Smooth muscle cell of the brain vasculature (primary cell): ENCODE results near the gene RTN4R.

ENCODE experiments used
- DNase-seq: peaks from one replicate; pipeline ENCODE4 v3.0.0-alpha.2; 2012; ENCODE audit warnings: low read depth, low spot score

Gene RTN4R

GRCh38 chr22:20257212-20258020 lies 10.7 kb downstream of the RTN4R start:
- DNase-seq, result no peak

- no peak for DNase-seq
These were observed 11.4 kb downstream of the RTN4R start for GRCh38 chr22:20256551-20257211.

- no peak for DNase-seq
These were observed 12.1 kb downstream of the RTN4R start for GRCh38 chr22:20256027-20256426.

- no peak for DNase-seq
These were observed 12.9 kb downstream of the RTN4R start for GRCh38 chr22:20254975-20255946.

GRCh38 chr22:20253161-20253560 lies 15.0 kb downstream of the RTN4R start:
- DNase-seq, result no peak

- DNase-seq, result no peak
These were observed 16.1 kb downstream of the RTN4R start for GRCh38 chr22:20251981-20252380.

GRCh38 chr22:20251491-20251890 lies 16.6 kb downstream of the RTN4R start:
- DNase-seq, result no peak

- no peak for DNase-seq
These were observed 18.2 kb downstream of the RTN4R start for GRCh38 chr22:20249797-20250354.

GRCh38 chr22:20248461-20248978 lies 19.6 kb downstream of the RTN4R start:
- no peak for DNase-seq

GRCh38 chr22:20247608-20248171 lies 20.4 kb downstream of the RTN4R start:
- no peak for DNase-seq

GRCh38 chr22:20247010-20247505 lies 21.1 kb downstream of the RTN4R start:
- DNase-seq, result no peak

GRCh38 chr22:20246368-20247009 lies 21.6 kb downstream of the RTN4R start:
- DNase-seq, result no peak

- DNase-seq, result no peak
These were observed 22.3 kb downstream of the RTN4R start for GRCh38 chr22:20245577-20246367.

- DNase-seq, result no peak
These were observed 23.2 kb downstream of the RTN4R start for GRCh38 chr22:20244691-20245576.

- DNase-seq, result no peak
These were observed 23.9 kb downstream of the RTN4R start for GRCh38 chr22:20244250-20244648.

- DNase-seq, result no peak
These were observed 24.4 kb downstream of the RTN4R start for GRCh38 chr22:20243537-20244249.

- no peak for DNase-seq
These were observed 25.0 kb downstream of the RTN4R start for GRCh38 chr22:20243176-20243536.
